Anterior cingulate cortex (tissue), 58 donors: ENCODE results near the gene MRPL12.
A peak's percentile ranks its signal among the peaks of the same experiment; 100 is the strongest.

Source experiments
- DNase-seq, 58 donors: peaks; one replicate each; lab custom pipeline; 2025; lab: John Stamatoyannopoulos, UW

Gene MRPL12

GRCh38 chr17:81702934-81703746 is at the start of gene MRPL12:
MRPL12 (plus strand) TSS chr17:81703367; CDS start chr17:81703502, 135 bp downstream.
- peak; percentile 31 to 96 (median 90) for DNase-seq

- DNase-seq, result no peak
Observed at GRCh38 chr17:81655378-81656117, 47.6 kb upstream of the MRPL12 start.

- no peak for DNase-seq
Observed at GRCh38 chr17:81656118-81656743, 46.9 kb upstream of the MRPL12 start, which contains the start of gene PDE6G. PDE6G (minus strand) TSS chr17:81656542; CDS start chr17:81653305, 3,237 bp downstream.

- no peak for DNase-seq
Observed at GRCh38 chr17:81656835-81657234, 46.3 kb upstream of the MRPL12 start.

GRCh38 chr17:81659038-81659437 is 44.1 kb upstream of the MRPL12 start:
- DNase-seq, result no peak

- DNase-seq, result no peak
Observed at GRCh38 chr17:81660441-81660840, 42.7 kb upstream of the MRPL12 start.

GRCh38 chr17:81662002-81662401 is 41.2 kb upstream of the MRPL12 start:
- no peak for DNase-seq

- no peak for DNase-seq
Observed at GRCh38 chr17:81664051-81664470, 39.1 kb upstream of the MRPL12 start.

- DNase-seq, result peak in 2 of 58 donors; percentile 12 to 22
Observed at GRCh38 chr17:81665205-81666091, 37.7 kb upstream of the MRPL12 start.

GRCh38 chr17:81666092-81666341 is 37.1 kb upstream of the MRPL12 start:
- peak in 2 of 58 donors; percentile 39 to 43 for DNase-seq

GRCh38 chr17:81666342-81667191 is 36.6 kb upstream of the MRPL12 start, which contains the start of the genes CCDC137 and OXLD1:
CCDC137 (plus strand) TSS chr17:81666737; CDS start chr17:81666767, 30 bp downstream.
OXLD1 (minus strand) TSS chr17:81666605; CDS start chr17:81666577, 28 bp downstream.
- peak; percentile 53 to 97 (median 93) for DNase-seq

GRCh38 chr17:81667754-81668153 is 35.4 kb upstream of the MRPL12 start:
- no peak for DNase-seq

- DNase-seq, result no peak
Observed at GRCh38 chr17:81672504-81672903, 30.7 kb upstream of the MRPL12 start.

- DNase-seq, result no peak
Observed at GRCh38 chr17:81672954-81673353, 30.2 kb upstream of the MRPL12 start.

GRCh38 chr17:81673561-81674258 is 29.5 kb upstream of the MRPL12 start:
- no peak for DNase-seq

GRCh38 chr17:81675515-81676221 is 27.5 kb upstream of the MRPL12 start:
- DNase-seq, result peak in 16 of 58 donors; percentile 4 to 44 (median 31)

- DNase-seq, result peak in 3 of 58 donors; percentile 22 to 37 (median 33)
Observed at GRCh38 chr17:81676906-81677305, 26.3 kb upstream of the MRPL12 start.

- DNase-seq, result no peak
Observed at GRCh38 chr17:81680150-81680549, 23.0 kb upstream of the MRPL12 start.
